Right ventricle myocardium superior (tissue), 1 donor: ENCODE data around the gene CCL13. TPM values are rescaled to one million over a fixed set of nuclear protein-coding genes. Genes with fewer than 3 reads are reported as not detected.

Source experiments
- ATAC-seq: fragments of 200-7000 bp; cut with Tn5 transposase; one replicate; pipeline ENCODE4 v1.9.1; 2020; ENCODE audit warnings: mild to moderate bottlenecking; ENCODE audit not compliant: poor library complexity
- DNase-seq: peaks from one replicate; pipeline ENCODE4 v3.0.0-alpha.2; 2020
- intact Hi-C: fragments of 100-400 bp; cut with DNase I; formaldehyde crosslinking; loops from one replicate; pipeline ENCODE4 v1.11.2; 2022
- total RNA-seq: library from RNA; stranded (reverse); fragmentation: NEBNext Ultra II Directional; extraction: Animal tissue kit (Norgen Biotek cat#: 25700); gene quantifications from one replicate; pipeline ENCODE4 v1.2.1, GENCODE V29; 2021
- donor health status: DM: no; HTN: yes; CAD: no; lungs with severe emphysema.

The CCL13 gene
- total RNA-seq, 1 donor from 2014 or later, result 1.6 TPM

DNA sequence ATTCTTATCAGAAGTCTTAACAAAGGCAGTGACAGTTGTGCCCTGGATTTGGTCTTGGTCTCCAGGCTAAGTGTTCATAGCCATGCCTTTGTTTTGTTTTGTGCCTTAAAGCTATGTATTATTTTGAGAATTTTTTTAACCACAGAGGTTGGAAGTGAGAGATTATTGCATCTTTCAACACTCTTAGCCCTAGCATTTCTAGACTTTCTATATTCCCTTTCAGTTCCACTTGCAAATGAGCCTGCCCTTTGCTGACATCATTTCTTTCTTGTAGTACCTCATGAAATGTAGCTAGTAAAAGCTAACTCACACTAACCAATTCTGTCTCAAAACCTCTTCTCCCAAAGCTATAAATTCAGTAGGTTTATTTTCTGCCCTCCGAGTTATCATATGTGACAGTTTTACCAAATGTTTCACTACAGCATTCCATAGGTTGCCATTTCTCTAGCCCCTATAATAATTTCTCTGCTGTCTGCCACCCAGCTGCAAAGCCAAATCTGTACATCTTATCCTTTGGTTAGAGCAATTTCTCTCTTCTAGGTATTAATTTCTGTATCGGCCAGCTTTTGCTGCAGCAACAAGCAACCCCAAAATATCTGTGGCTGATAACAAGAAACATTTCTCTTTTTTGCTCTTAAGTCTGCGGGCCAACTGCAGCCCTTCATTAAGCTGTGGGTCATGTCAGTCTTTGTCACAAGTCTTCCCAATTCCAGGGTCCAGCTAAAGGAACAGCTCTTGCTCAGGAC lies 21.0 kb downstream of the CCL13 start:
- DNase-seq, result no peak

DNA sequence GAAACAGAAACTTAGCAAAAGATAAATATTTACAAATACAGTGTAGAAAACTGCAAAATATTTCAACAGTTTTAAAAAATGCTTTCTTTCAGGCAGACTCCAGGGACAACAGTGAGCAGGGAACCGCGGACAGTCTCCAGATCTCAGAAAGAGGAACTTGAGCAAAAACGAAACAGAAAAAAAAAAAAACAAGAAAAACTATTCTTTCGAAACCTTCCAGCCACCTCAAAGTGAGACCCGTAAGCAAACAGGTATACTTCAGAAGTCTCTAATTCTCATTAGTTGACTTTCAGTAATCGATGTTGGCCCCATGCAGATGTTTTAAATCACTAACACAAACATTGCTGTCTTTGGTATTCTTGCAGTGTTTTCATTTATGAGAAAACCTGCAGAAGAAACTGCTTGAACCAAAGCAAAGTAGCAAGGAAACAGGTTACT lies 22.4 kb downstream of the CCL13 start:
- DNase-seq (peak; percentile 47), ATAC-seq (no peak)
- intact Hi-C loops, result no loop called here

More for the DNA sequence above, 21.0 kb downstream of the CCL13 start:
- ATAC-seq, result no peak
- intact Hi-C loops, result no loop called here

DNA sequence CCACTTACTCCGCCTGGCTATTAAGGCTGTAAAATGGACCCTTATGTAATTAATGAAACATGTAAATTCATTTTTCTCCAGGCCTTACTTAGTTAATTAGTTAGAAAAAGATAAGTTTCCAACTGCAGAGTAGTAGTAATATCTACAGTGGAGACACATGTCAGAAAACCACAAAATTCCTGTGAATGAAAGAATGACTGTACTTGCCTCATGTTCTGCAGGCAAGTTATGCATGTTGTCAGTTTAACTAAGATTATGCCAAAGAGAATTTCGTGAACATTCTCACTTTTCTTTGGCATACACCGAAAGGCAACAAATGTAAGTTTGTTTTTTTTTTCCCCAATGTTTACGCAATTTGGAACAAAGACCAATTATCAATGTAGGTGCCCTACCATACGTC lies 23.6 kb downstream of the CCL13 start:
- intact Hi-C loops, result no loop called here
- no peak for DNase-seq
- ATAC-seq, result no peak

DNA sequence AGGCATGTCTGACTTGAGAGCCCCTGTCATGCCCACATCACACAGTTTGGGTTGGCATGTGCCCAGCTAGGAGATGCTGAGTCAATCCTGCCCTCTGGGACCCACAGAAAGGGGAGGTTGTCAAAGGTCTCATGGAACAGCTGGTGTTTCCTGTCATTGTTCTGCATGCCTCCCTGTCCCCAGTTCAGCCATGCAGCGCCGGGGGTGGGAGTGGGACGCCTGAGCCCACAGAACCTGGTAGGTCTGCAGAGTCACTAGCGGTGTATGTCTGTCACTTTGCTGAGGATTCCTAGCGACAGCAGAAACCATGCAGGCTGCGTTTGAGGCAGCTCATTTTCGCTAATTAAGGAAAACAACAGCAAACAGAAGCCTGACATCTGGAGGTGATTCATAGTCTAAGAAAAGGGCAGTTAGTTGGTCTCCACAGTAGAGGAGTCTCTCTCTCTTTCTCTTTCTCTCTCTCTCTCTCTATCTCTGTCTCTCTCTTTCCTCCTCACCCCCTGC lies 26.4 kb downstream of the CCL13 start:
- DNase-seq (no peak), ATAC-seq (no peak)
- intact Hi-C loops, result no loop called here

DNA sequence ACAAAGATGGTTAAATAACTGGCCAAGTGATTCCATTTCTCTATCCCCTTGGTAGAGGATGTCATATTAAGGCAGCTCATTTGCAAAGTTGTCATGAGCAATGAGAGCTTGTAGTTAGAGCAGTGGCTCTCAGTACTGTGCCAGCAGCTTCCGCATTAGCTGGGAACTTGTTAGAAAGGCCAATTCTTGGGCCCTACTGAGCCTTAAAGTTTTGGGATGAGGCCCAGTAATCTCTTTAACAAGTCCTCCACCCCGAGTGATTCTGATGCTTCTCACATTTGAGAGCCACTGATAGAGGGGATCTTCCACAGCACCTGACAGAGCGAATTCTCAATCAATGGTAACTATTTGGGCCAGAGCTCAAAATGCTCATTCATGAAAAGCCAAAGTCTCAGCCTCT lies 26.9 kb downstream of the CCL13 start:
- ATAC-seq, result no peak

DNA sequence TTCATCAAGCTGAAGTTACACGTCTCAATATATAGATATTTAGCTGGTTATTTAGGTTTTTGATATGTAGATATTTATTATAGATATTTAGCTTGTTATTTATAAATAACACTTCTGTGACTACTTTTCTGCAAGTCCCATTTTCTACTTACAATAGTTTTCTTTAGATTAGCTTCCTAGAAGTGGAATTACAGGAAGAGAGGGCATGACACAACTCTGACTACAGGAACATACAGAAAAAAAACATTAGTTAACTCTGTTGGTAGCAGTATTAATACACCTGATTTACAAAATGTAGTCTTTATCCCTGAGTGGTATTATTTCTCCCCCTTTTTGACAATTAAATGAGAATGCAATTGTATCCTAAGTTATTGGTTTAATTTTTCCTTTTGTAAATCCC lies 28.0 kb downstream of the CCL13 start:
- ATAC-seq (no peak), DNase-seq (no peak)
- intact Hi-C loops, result no loop called here

More for the DNA sequence above, 26.9 kb downstream of the CCL13 start:
- intact Hi-C loops, result no loop called here
- DNase-seq, result no peak

DNA sequence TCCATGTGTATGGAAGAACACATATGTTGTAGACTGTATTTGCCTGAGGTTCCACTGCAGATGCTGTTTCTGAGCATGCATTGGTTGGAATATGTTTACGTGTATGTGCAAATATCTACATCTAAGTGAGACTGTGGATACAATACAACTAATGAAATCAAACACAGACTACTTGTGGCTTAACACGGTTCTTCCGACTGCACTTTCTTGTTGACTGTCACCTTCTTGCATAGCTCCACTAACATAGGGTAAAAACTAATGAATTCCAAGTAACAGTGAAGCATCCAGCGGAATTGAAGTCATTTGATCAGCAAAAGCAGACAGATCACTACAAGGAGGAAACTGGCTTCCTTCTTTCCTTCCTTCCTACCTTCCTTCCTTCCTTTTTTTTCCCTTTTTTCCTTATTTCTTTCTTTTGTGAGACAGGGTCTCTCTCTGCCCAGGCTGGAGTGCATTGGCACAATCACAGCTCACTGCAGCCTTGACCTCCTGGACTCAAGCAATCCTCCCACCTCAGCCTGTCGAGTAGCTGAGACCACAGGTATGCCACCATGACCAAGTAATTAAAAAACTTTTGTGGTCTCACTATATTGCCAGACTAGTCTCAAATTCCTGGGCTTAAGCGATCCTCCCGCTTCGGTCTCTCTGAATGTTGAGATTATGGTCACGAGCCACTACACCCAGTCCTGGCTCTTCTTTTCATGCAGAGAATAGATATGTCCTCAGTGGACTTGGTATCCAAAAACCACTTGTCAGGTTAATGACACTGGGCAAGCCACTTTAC lies 28.7 kb downstream of the CCL13 start:
- intact Hi-C loops, result no loop called here
- DNase-seq, result no peak
- no peak for ATAC-seq

DNA sequence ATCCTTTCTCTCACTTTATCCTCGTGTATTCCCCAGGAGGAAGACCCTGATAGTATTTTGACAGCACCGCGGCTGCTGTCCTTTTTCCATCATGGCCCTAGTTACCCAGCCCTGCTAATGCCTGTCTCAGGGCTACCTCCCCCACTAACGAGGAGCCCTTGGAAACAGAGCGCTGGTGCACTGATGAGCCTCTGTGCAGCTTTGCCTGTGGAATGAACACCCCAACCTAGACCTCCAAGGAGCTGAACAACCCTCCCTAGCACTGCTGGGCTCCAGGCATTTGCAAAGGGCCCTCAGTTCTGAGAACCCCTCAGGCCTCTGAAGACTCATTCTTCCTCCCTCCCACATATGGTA lies 30.0 kb downstream of the CCL13 start:
- DNase-seq (no peak), ATAC-seq (no peak)
- intact Hi-C loops, result no loop called here

DNA sequence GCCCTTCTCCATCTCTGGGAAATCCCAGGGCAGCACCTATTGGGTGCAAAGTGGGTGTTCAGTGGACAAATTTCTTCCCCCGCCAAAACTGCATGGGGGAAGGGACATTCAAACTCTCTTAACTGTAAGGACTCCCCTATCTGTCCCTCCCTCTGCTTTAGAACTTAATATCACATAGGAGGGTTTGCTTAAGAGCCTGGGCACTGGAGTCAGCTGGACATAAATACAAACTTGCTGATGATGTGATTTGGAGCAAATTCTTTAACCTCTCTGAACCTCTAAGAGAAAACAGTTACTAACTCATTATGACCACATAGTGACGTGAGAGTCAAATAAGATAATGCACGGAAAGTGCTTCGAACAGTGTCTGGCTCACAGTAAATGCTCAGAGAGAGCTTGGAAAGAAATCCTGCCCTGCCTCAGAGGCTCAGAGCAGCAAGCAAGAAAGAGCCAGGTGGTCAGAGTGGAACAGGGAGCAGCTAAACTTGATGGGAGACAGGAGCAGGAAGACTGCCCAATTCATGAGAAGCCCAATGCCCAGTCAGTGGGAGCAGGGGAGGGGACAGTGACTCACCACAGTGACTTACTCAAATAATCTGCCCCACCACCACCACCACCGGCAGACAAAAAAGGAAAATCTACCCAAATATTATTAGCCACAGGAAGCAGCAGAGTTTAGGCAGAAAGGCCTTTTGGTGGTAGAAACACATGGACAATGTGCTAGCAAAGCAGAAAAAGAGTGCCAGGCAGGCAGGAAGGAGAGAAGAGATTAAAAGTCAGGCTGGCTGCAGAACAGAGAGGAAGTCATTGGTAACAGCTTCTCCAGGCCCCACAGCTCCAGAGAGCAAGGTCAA lies 30.6 kb downstream of the CCL13 start:
- ATAC-seq, result peak; percentile 39
- intact Hi-C loops, result no loop called here
- no peak for DNase-seq

DNA sequence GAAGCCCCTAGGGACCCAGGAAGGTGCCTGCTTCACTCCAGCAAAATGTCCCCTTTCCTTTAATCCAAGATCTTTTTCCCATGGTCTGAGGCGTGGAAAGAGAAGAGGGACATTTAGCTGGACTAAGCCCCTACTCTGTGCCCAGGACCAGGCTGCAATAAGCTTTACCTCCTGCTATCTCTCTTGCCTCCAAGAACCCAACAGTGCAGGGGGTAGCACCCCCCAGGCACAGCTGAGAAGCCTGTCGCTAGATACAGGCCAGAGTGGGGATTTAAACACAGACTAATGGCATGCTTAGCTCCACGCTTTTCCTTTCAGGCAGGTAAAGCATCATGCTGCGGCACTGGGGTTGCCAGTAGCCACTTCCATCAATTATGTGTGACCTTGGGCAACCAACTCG lies 31.3 kb downstream of the CCL13 start:
- intact Hi-C loops, result no loop called here
- DNase-seq (no peak), ATAC-seq (no peak)

DNA sequence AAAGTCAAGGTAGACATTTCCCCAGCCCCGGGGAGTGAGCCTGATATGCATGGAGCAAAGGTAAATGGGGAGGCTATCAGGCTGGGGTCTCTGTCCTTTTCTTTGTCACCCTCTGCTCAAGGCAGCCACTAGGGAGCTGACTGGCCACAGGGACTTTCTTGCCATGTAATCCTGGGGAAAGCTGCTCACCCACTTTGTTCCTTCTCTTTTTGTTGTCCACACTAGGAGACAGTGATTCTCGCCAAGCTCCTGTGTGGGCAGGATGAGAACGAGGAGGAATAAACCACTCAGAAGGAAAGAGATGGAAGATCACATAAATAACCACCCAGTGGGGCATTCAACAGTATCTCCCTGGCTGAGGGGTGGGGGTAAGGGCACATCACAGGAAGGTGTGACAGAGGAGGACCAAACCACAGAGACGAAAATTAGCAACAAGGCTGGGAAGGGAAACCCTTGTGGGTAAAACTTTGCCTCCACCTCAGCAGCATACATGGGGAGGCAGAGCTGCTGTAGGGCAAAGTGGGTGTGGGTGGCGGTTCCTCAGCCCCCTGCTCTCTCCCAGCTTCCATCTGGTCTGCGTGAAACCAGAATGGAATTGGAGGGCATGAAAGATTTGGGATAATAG lies 33.0 kb downstream of the CCL13 start:
- intact Hi-C loops, result no loop called here
- DNase-seq (no peak), ATAC-seq (no peak)

DNA sequence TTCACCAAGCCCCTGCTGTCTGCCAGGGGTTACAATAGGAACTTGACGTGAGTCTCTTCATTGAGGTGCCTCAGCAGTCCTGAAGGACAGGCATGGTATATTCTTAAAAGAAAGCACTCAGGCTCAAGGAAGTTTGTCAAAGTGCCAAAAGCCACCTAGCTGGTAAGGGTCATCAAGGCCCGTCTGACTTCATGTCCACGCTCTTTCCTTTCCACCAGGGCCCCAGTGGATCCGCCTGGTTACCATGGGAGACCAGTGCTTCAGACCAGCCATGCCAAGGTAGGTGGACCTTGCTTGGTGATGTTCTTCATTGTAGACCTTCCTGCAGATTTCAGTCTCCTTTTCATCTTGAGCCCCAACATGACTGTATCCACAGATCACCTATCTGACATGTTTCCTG lies 34.4 kb downstream of the CCL13 start:
- DNase-seq (no peak), ATAC-seq (no peak)
- intact Hi-C loops, result no loop called here

DNA sequence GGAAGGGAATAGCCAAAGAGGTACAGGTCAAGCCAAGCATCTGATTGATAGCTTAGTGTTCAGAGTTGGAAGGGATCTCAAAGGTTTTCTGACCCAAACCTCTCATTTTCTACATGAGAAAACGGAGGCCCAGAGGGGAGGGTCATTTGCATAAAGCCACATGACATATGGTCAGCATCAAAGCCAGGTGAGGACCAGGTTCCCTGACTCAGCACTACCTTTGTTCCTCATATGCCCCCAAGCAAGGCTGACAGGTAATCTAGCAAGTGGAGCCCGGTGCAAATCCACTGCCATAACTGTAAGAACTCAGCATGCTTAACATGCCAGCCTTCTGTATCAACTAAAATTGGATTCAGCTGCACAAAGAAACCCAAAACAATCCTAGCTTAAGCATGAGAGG lies 35.0 kb downstream of the CCL13 start:
- DNase-seq (no peak), ATAC-seq (no peak)

DNA sequence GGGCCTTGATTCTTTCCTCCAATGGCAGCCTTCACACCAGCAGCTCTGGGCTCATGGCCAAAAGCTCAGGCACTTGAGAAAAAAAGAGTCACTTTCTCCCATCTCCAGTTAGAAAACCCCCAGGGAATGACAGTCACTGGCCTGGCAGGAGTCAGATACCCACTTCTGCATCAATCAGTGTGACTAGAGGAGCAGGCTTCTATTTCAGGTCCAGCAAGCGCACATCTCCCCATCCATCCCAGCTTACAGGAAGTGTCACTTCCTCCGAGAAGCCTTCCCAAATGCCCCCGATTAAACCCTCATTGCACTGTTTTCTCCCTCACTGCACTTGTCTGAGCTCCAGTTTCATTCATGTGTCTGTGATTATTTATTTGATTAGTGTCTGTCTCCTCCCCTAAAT lies 37.1 kb downstream of the CCL13 start:
- ATAC-seq (no peak), DNase-seq (no peak)
- intact Hi-C loops, result no loop called here

More for the DNA sequence above, 35.0 kb downstream of the CCL13 start:
- intact Hi-C loops, result no loop called here

DNA sequence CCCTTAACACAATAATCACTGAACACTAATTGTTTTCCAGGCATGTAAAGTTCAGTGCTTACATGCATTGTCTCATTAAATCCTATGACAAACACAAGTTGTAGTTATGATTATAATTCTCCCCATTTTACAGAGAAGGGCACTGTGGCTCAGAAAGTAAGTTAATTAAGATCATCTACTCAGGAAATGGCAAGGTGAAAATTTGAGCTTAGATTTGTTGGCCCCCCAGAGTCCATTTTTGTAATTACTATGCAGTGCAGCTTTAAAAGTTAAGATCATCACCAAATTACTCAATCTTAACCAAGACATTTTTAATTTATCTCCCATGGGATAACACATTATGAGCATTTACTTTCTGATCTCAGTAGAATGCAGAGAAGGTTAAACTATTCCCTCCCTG lies 41.0 kb downstream of the CCL13 start:
- intact Hi-C loops, result no loop called here
- ATAC-seq (no peak), DNase-seq (no peak)

DNA sequence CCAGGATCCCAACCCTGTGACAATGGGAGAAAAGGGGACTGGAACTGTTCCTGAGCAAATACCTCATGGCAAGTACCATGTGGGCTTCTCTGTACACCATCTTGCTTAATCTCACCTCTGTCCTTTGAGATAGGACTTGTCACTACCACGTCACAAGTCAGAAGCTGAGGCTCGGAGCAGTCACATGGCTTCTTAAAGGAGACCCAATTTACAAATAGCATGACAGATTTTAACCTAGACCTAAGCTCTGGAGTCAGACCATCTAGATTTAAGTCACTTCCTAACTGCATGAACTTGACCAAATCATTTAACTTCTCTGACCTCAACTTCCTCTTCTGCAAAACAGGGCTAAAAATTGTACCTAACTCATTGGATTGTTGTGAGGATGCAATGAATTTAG lies 42.7 kb downstream of the CCL13 start:
- DNase-seq (no peak), ATAC-seq (no peak)
- intact Hi-C loops, result no loop called here

DNA sequence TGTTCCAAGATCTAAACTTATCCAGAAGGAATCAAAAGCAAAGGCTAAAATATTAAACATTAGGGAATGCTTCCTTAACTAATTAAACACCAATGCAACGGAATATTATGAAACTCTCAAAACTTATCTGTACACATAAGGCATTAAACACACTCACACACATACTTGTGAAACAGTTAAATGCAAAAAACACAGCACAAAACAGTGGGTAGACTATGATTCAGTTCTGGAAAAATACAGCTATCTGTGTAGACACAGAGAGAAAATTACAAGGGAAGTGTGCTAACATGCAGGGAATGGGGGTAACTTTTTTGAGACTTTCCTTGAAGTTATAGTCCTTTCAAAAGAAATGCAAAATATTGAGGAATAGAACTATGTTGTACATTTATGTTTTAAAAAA lies 43.4 kb downstream of the CCL13 start:
- DNase-seq (no peak), ATAC-seq (no peak)
- intact Hi-C loops, result no loop called here

DNA sequence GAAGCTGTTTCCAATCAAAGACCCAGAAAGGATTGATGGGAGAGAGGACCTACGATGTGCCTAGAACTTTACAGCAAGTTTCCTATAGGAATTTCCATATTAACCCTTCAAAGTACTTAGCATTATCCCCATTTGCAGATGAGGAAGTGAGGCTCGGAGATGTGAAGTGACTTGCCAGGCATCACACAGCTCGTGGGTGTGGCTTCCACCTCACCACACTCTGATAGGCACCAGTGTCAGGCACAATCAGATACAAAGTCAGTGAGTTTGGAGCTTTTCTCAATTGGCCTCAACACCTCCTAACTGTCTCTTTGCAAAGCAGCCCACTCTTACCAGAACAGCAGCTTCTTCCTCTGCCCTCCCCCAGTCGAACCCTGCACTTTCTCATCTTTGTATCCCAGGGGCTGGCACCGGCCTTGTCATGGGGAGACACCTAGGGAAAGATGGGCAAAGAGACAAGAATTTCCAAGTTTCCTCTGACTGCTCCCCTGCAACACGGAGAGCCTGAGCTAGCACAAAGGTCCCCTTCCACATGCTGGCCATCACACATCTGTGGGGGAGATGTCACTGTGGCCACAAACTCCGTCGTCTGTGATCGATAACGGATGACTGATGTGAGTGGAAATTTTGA lies 44.1 kb downstream of the CCL13 start:
- DNase-seq (no peak), ATAC-seq (no peak)
- intact Hi-C loops, result no loop called here
